HL-60 (cell line): Measurements from ENCODE around the gene AFF3.

Source experiments
- POLR2AphosphoS5 ChIP-seq: IDR thresholded peaks from 2 replicates; pipeline ENCODE4 v1.6.1; 2012; ENCODE audit warnings: low read depth
- TF ChIP-seq, protein P1 (sequence below): IDR thresholded peaks from one replicate; pipeline ENCODE4 v1.5.1; 2011; ENCODE audit warnings: low read length, control low read depth, inconsistent platforms; ENCODE audit not compliant: insufficient read depth

DNA sequence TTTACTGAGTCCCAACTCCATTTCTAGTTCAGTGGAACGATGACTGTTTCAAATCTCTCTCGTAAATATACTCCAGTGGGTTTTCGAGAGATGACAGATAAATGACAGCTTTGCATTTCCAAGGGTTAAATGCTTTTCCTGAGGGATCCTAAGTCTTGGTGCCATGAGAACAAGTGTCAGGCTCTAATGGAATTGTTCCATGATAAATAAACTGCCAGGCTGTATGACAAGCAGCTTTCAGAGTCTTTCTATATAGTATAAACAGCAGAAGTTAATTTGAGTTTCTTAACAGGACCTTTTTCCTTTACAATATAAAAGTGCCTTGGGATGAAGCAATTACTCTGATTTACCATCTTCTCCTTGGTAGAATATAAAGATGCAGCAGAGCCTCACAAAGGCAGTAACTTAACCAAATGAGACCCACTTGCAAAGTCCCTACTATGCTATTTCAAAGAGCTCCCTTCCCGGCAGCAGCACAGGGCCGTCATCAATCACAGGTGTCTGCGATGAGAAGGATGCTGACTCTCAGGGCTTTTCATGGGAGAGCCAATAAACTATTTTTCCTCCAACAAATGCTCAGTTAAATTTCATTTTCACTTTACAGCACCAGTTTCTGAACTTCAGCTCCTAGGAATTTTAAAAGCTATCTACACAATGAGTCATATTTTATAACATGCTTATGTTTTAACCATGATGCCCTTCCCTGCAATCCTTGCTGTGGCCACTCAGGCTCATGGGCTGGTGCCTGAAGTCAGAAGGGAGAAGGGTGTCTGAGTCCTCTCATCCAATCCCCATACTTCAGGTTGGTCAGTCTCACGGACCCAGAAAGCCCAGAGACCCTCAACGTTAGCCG, 123.8 kb downstream of the AFF3 start:
- TF ChIP-seq, protein P1, sequence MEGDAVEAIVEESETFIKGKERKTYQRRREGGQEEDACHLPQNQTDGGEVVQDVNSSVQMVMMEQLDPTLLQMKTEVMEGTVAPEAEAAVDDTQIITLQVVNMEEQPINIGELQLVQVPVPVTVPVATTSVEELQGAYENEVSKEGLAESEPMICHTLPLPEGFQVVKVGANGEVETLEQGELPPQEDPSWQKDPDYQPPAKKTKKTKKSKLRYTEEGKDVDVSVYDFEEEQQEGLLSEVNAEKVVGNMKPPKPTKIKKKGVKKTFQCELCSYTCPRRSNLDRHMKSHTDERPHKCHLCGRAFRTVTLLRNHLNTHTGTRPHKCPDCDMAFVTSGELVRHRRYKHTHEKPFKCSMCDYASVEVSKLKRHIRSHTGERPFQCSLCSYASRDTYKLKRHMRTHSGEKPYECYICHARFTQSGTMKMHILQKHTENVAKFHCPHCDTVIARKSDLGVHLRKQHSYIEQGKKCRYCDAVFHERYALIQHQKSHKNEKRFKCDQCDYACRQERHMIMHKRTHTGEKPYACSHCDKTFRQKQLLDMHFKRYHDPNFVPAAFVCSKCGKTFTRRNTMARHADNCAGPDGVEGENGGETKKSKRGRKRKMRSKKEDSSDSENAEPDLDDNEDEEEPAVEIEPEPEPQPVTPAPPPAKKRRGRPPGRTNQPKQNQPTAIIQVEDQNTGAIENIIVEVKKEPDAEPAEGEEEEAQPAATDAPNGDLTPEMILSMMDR: no peak
- no peak for TF ChIP-seq POLR2AphosphoS5
